ENCODE measurements around the gene OSTC.

GRCh38 chr4:108709234-108709633 is 58.8 kb downstream of the OSTC start:
- no peak for TF ChIP-seq POLR2A (IDR thresholded peaks at IDR 0.05)
- TF ChIP-seq, protein P1, sequence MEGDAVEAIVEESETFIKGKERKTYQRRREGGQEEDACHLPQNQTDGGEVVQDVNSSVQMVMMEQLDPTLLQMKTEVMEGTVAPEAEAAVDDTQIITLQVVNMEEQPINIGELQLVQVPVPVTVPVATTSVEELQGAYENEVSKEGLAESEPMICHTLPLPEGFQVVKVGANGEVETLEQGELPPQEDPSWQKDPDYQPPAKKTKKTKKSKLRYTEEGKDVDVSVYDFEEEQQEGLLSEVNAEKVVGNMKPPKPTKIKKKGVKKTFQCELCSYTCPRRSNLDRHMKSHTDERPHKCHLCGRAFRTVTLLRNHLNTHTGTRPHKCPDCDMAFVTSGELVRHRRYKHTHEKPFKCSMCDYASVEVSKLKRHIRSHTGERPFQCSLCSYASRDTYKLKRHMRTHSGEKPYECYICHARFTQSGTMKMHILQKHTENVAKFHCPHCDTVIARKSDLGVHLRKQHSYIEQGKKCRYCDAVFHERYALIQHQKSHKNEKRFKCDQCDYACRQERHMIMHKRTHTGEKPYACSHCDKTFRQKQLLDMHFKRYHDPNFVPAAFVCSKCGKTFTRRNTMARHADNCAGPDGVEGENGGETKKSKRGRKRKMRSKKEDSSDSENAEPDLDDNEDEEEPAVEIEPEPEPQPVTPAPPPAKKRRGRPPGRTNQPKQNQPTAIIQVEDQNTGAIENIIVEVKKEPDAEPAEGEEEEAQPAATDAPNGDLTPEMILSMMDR (IDR thresholded peaks at IDR 0.05), result no peak

Data from Peyer's patch (tissue), 4 donors.